ENCODE data around the gene PIKFYVE. TPM values are rescaled to one million over a fixed set of nuclear protein-coding genes. Genes with fewer than 3 reads are reported as not detected.
"Not testable (repeated sequence)": the region's sequence is repeated elsewhere in the genome, so short reads cannot be mapped to it uniquely, and the experiment has no call there.

Gene PIKFYVE
- total RNA-seq, 1 donor from 2014 or later: 28.7 TPM

- Mint-ChIP-seq H3K9me3 (peaks cover 3% of the 10 kb centered on the region), H3K4me3 (peak overlapping the region; percentile 26), H3K36me3 (ENCODE audit: low read depth) (peaks cover 13% of the 10 kb centered on the region), H3K4me1 (ENCODE audit: low read depth) (no peaks in the 10 kb centered on the region), H3K27me3 (ENCODE audit: insufficient read depth) (peaks cover 5% of the 10 kb centered on the region), H3K27ac (no peak overlapping the region)
- intact Hi-C loops (cut with micrococcal nuclease): no loop called here
- DNase-seq (ENCODE audit: low spot score): no peak
Measured at GRCh38 chr2:208359632-208359986, 93.6 kb downstream of the PIKFYVE start.

- peaks cover 8% of the 10 kb centered on the region for H3K27me3 Mint-ChIP-seq (ENCODE audit: insufficient read depth)
- H3K27ac Mint-ChIP-seq: no peak overlapping the region
Measured at GRCh38 chr2:208360259-208361076, 94.4 kb downstream of the PIKFYVE start.

GRCh38 chr2:208361077-208361441 lies 95.0 kb downstream of the PIKFYVE start:
- no peak overlapping the region for H3K27ac Mint-ChIP-seq
- H3K36me3 Mint-ChIP-seq (ENCODE audit: low read depth): peaks cover 14% of the 10 kb centered on the region
- DNase-seq (ENCODE audit: low spot score): no peak
- H3K27me3 Mint-ChIP-seq (ENCODE audit: insufficient read depth): peaks cover 8% of the 10 kb centered on the region
- no peaks in the 10 kb centered on the region for H3K4me1 Mint-ChIP-seq (ENCODE audit: low read depth)
- H3K4me3 Mint-ChIP-seq: no peak overlapping the region
- peaks cover 10% of the 10 kb centered on the region for H3K9me3 Mint-ChIP-seq
- intact Hi-C loops (cut with micrococcal nuclease): no loop called here

More at GRCh38 chr2:208360259-208361076, 94.4 kb downstream of the PIKFYVE start:
- Mint-ChIP-seq H3K4me1 (ENCODE audit: low read depth) (no peaks in the 10 kb centered on the region), H3K4me3 (no peak overlapping the region), H3K9me3 (peaks cover 10% of the 10 kb centered on the region), H3K36me3 (ENCODE audit: low read depth) (peaks cover 14% of the 10 kb centered on the region)
- no peak for DNase-seq (ENCODE audit: low spot score)
- intact Hi-C loops (cut with micrococcal nuclease): no loop called here

GRCh38 chr2:208363485-208363884 lies 97.4 kb downstream of the PIKFYVE start:
- no peaks in the 10 kb centered on the region for H3K4me1 Mint-ChIP-seq (ENCODE audit: low read depth)
- intact Hi-C loops (cut with micrococcal nuclease): no loop called here
- H3K27me3 Mint-ChIP-seq (ENCODE audit: insufficient read depth): peaks cover 8% of the 10 kb centered on the region
- H3K36me3 Mint-ChIP-seq (ENCODE audit: low read depth): peaks cover 10% of the 10 kb centered on the region
- H3K27ac Mint-ChIP-seq: no peak overlapping the region
- H3K9me3 Mint-ChIP-seq: peaks cover 10% of the 10 kb centered on the region
- no peak for DNase-seq (ENCODE audit: low spot score)
- no peak overlapping the region for H3K4me3 Mint-ChIP-seq

- H3K4me1 Mint-ChIP-seq (ENCODE audit: low read depth): no peaks in the 10 kb centered on the region
Measured at GRCh38 chr2:208366215-208367127, 100.4 kb downstream of the PIKFYVE start.

DNA sequence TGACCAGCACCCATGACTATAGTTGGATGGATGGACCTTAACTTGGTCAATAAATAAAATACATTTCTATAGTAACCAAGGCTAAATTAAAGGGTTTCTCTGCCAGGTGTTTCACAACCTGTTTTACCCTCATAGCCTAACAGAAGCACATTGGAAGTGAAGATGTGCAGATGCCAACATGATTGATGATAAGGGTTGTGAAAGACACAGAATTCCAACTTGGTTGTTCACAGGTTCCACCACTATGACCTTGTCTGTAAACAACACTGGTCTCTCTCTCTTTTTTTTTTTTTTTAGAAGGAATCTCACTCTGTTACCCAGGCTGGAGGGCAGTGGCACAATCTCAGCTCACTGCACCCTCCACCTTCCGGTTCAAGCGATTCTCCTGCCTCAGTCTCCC lies 103.0 kb downstream of the PIKFYVE start:
- H3K27ac Mint-ChIP-seq: no peak overlapping the region
- peaks cover 8% of the 10 kb centered on the region for H3K27me3 Mint-ChIP-seq (ENCODE audit: insufficient read depth)
- H3K4me1 Mint-ChIP-seq (ENCODE audit: low read depth): no peaks in the 10 kb centered on the region
- no peak overlapping the region for H3K4me3 Mint-ChIP-seq
- intact Hi-C loops (cut with micrococcal nuclease): no loop called here
- H3K9me3 Mint-ChIP-seq: peaks cover 10% of the 10 kb centered on the region
- no peak for DNase-seq (ENCODE audit: low spot score)
- peaks cover 2% of the 10 kb centered on the region for H3K36me3 Mint-ChIP-seq (ENCODE audit: low read depth)

More at GRCh38 chr2:208366215-208367127, 100.4 kb downstream of the PIKFYVE start:
- peaks cover 3% of the 10 kb centered on the region for H3K36me3 Mint-ChIP-seq (ENCODE audit: low read depth)
- no peak overlapping the region for H3K4me3 Mint-ChIP-seq
- H3K27me3 Mint-ChIP-seq (ENCODE audit: insufficient read depth): peaks cover 8% of the 10 kb centered on the region
- DNase-seq (ENCODE audit: low spot score): no peak
- peaks cover 10% of the 10 kb centered on the region for H3K9me3 Mint-ChIP-seq
- intact Hi-C loops (cut with micrococcal nuclease): no loop called here
- H3K27ac Mint-ChIP-seq: no peak overlapping the region

DNA sequence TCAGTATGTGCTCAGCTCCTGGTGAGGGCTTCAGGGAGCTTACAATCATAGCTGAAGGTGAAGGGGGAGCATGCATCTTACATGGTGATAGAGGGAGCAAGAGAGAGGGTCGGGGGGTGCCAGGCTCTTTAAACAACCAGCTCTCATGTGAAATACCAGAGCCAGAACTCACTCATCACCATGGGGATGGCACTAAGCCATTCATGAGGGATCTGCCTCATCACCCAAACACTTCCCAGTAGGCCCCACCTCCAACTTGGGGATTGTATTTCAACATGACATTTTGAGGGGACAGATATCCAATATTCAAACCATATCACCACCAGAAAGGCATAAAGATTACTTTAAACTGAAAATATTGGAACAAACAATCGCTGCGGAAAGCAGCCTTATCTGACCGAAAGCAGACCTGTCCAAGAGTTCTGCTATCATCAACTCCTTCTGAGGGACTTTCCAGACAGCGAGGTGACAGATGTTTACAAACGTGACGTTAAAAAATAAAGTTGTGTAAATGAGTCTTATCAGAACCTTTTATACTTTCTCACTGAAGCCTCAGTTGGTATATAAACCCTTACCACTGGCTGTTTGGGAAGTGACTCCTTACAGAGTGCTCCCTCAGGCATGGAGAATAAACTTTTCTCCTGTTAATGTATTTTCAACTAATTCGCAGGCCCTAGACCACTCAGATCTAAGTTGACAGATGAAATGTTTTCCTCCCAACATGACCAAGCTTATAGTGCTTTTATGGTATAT lies 105.0 kb downstream of the PIKFYVE start:
- Mint-ChIP-seq H3K36me3 (ENCODE audit: low read depth) (no peaks in the 10 kb centered on the region), H3K4me3 (no peak overlapping the region), H3K27me3 (ENCODE audit: insufficient read depth) (no peaks in the 10 kb centered on the region), H3K4me1 (ENCODE audit: low read depth) (no peaks in the 10 kb centered on the region), H3K9me3 (no peaks in the 10 kb centered on the region), H3K27ac (no peak overlapping the region)
- no peak for DNase-seq (ENCODE audit: low spot score)
- intact Hi-C loops (cut with micrococcal nuclease): no loop called here

DNA sequence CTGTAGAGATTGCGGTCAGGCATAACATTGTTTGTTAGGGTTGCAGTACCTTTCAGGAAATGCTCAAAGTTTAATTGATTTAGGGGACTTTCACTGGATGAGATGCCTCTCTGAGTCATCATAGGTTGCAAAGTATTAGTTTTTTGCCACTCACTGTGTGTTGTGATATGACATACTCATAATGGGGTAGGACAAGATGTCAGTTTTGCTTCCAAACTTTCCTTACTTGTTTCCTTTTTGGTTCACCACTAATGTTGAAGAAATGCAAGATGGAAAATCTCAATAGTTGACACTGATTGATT lies 105.5 kb downstream of the PIKFYVE start:
- H3K36me3 Mint-ChIP-seq (ENCODE audit: low read depth): no peaks in the 10 kb centered on the region
- H3K9me3 Mint-ChIP-seq: no peaks in the 10 kb centered on the region
- H3K4me3 Mint-ChIP-seq: no peak overlapping the region
- no peaks in the 10 kb centered on the region for H3K27me3 Mint-ChIP-seq (ENCODE audit: insufficient read depth)
- H3K27ac Mint-ChIP-seq: no peak overlapping the region
- intact Hi-C loops (cut with micrococcal nuclease): no loop called here
- DNase-seq (ENCODE audit: low spot score): no peak
- no peaks in the 10 kb centered on the region for H3K4me1 Mint-ChIP-seq (ENCODE audit: low read depth)

DNA sequence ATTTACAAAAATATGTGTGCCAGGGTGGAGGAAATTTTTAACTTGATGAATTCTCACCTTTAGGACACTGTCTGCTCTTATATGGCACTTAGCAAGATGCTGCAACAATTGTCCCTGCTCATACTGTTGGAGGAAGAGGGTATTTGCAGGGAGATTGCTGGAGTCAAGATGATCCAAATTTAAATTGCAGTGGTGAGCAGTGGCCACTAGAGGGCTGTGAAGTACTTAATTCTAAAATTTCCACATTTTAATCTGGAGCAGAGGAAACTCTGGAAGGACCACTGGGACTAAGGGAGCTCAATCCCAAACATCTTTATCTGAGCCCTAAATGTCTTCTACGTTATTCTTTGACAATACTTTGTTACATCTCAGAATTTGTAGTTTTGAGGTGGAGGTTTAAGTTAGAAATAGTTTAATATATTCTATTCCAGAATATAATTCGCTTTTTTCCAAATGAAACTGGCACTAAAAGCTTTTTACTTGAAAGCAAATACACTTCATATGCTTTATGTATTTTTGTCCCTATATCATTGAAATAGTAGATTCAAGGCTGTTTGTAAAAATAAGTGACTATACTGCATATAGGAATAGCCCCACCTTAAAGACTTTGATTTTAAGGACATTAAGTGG lies 107.5 kb downstream of the PIKFYVE start:
- H3K4me3 Mint-ChIP-seq: no peak overlapping the region
- no peak for DNase-seq (ENCODE audit: low spot score)
- no peaks in the 10 kb centered on the region for H3K4me1 Mint-ChIP-seq (ENCODE audit: low read depth)
- intact Hi-C loops (cut with micrococcal nuclease): no loop called here
- H3K36me3 Mint-ChIP-seq (ENCODE audit: low read depth): no peaks in the 10 kb centered on the region
- H3K27me3 Mint-ChIP-seq (ENCODE audit: insufficient read depth): no peaks in the 10 kb centered on the region
- no peaks in the 10 kb centered on the region for H3K9me3 Mint-ChIP-seq
- no peak overlapping the region for H3K27ac Mint-ChIP-seq

- H3K4me1 Mint-ChIP-seq (ENCODE audit: low read depth): no peaks in the 10 kb centered on the region
- intact Hi-C loops (cut with micrococcal nuclease): no loop called here
- no peaks in the 10 kb centered on the region for H3K9me3 Mint-ChIP-seq
- no peak overlapping the region for H3K4me3 Mint-ChIP-seq
- no peak overlapping the region for H3K27ac Mint-ChIP-seq
- no peaks in the 10 kb centered on the region for H3K36me3 Mint-ChIP-seq (ENCODE audit: low read depth)
- no peak for DNase-seq (ENCODE audit: low spot score)
- peaks cover 3% of the 10 kb centered on the region for H3K27me3 Mint-ChIP-seq (ENCODE audit: insufficient read depth)
Measured at GRCh38 chr2:208375491-208376068, 109.5 kb downstream of the PIKFYVE start.

- H3K9me3 Mint-ChIP-seq; H3K36me3 Mint-ChIP-seq (ENCODE audit: low read depth); intact Hi-C loops (cut with micrococcal nuclease); H3K27me3 Mint-ChIP-seq (ENCODE audit: insufficient read depth); DNase-seq (ENCODE audit: low spot score); H3K27ac Mint-ChIP-seq; H3K4me3 Mint-ChIP-seq; H3K4me1 Mint-ChIP-seq (ENCODE audit: low read depth): not testable (repeated sequence)
Measured at GRCh38 chr2:208377344-208377860, 111.3 kb downstream of the PIKFYVE start.

GRCh38 chr2:208379192-208379591 lies 113.1 kb downstream of the PIKFYVE start:
- Mint-ChIP-seq H3K4me3 (no peak overlapping the region), H3K9me3 (no peaks in the 10 kb centered on the region), H3K4me1 (ENCODE audit: low read depth) (no peaks in the 10 kb centered on the region)

More at GRCh38 chr2:208379192-208379591, 113.1 kb downstream of the PIKFYVE start:
- Mint-ChIP-seq H3K27me3 (ENCODE audit: insufficient read depth) (peaks cover 17% of the 10 kb centered on the region), H3K36me3 (ENCODE audit: low read depth) (no peaks in the 10 kb centered on the region), H3K27ac (no peak overlapping the region)
- no peak for DNase-seq (ENCODE audit: low spot score)
- intact Hi-C loops (cut with micrococcal nuclease): no loop called here
